Esophagus squamous epithelium (tissue), 4 donors: ENCODE results near the gene IKZF3.

ENCODE experiments used
- CTCF ChIP-seq, 6 experiments: fragments of 450-650 bp in 4 of 6; fragments of 200-600 bp in 2 of 6; sonication (generic) in 2 of 6; IDR thresholded peaks; one replicate each; pipeline ENCODE4 v1.5.1; 2016 to 2019; ENCODE audit warnings: antibody characterized with exemption in 6 of 6, mild to moderate bottlenecking in 4 of 6, moderate library complexity in 4 of 6
- POLR2A ChIP-seq, 4 donors: fragments of 450-650 bp; IDR thresholded peaks; one replicate each; pipeline ENCODE4 v1.6.1; 2017; ENCODE audit warnings: antibody characterized with exemption in 4 of 4, mild to moderate bottlenecking in 4 of 4, moderate library complexity in 3 of 4

- TF ChIP-seq CTCF (IDR thresholded peaks at IDR 0.05) = no peak
- TF ChIP-seq POLR2A (IDR thresholded peaks at IDR 0.05) = no peak
These were observed 152.3 kb downstream of the IKZF3 start for GRCh38 chr17:39711851-39712250.
